H1 (cell line): Measurements from ENCODE around the gene ATAD3B. TPM values are rescaled to one million over a fixed set of nuclear protein-coding genes. Genes with fewer than 3 reads are reported as not detected.

Source experiments
- CTCF ChIA-PET: fragments of 300-600 bp; sonication (Branson Sonifier 250); formaldehyde crosslinking; loops from one replicate; lab custom pipeline; 2021; ENCODE audit not compliant: partially characterized antibody; lab: Charles Lee
- POLR2A ChIA-PET: fragments of 300-600 bp; sonication (Branson Sonifier 250); formaldehyde crosslinking; loops from one replicate; lab custom pipeline; 2021; ENCODE audit warnings: inconsistent platforms; ENCODE audit not compliant: partially characterized antibody; lab: Charles Lee
- DNase-seq, 2 experiments: peaks; one replicate each; pipeline versions ENCODE4 v3.0.0 to v3.0.0-alpha.2; 2010 to 2022; ENCODE audit warnings: low spot score in 2 of 2, low read depth in 1 of 2, mixed read lengths in 1 of 2
- FAIRE-seq: peaks from 2 replicates; lab custom pipeline; 2011; peaks lifted over from hg19 to GRCh38; lab: Jason Lieb, UNC
- H2AFZ ChIP-seq: 2 replicates; pipeline ENCODE4 v1.8.1; 2012; ENCODE audit warnings: low read length, inconsistent platforms
- H2AK5ac ChIP-seq: 2 replicates; pipeline ENCODE4 v1.6.1; 2013; ENCODE audit warnings: low read depth, low read length
- H2BK120ac ChIP-seq: replicated peaks from 2 replicates; pipeline ENCODE3; 2013; ENCODE audit warnings: low read depth, low read length, inconsistent platforms
- H2BK12ac ChIP-seq: 2 replicates; pipeline ENCODE4 v1.6.1; 2013; ENCODE audit warnings: low read depth, low read length
- H2BK15ac ChIP-seq: 2 replicates; pipeline ENCODE4 v1.6.1; 2013; ENCODE audit warnings: low read length
- H2BK20ac ChIP-seq: 2 replicates; pipeline ENCODE4 v1.6.1; 2013; ENCODE audit warnings: low read length
- H2BK5ac ChIP-seq: 2 replicates; pipeline ENCODE4 v1.6.1; 2013; ENCODE audit warnings: low read depth, low read length
- H3K14ac ChIP-seq: 2 replicates; pipeline ENCODE4 v1.6.1; 2013; ENCODE audit warnings: inconsistent platforms; ENCODE audit not compliant: insufficient read length
- H3K18ac ChIP-seq: 2 replicates; pipeline ENCODE4 v1.6.1; 2013; ENCODE audit warnings: low read length; ENCODE audit errors: extremely low read depth
- H3K23ac ChIP-seq: 2 replicates; pipeline ENCODE4 v1.6.1; 2013; ENCODE audit warnings: inconsistent platforms; ENCODE audit not compliant: insufficient read length
- H3K23me2 ChIP-seq: 2 replicates; pipeline ENCODE4 v1.6.1; 2013; ENCODE audit warnings: low read depth, low read length
- H3K27ac ChIP-seq: 2 replicates; pipeline ENCODE4 v1.6.1; 2011; ENCODE audit warnings: low read depth, low read length, inconsistent platforms
- H3K27me3 ChIP-seq, 4 experiments: replicated peaks in 1 of 4; 1 replicate in 1 of 4; 2 replicates in 3 of 4; pipeline versions ENCODE4 v1.6.1 to v1.8.1; 2011 to 2013; ENCODE audit warnings: low read length in 3 of 4, mild to moderate bottlenecking in 3 of 4, inconsistent platforms in 2 of 4, mixed read lengths in 2 of 4, moderate library complexity in 1 of 4; ENCODE audit not compliant: control insufficient read depth in 3 of 4, insufficient read depth in 3 of 4; ENCODE audit errors: extremely low read depth in 1 of 4
- H3K36me3 ChIP-seq, 4 experiments: 2 replicates each; pipeline versions ENCODE4 v1.6.1 to v1.8.1; 2011 to 2013; ENCODE audit warnings: mild to moderate bottlenecking in 4 of 4, low read length in 3 of 4, moderate library complexity in 2 of 4, control low read depth in 1 of 4, inconsistent platforms in 1 of 4; ENCODE audit not compliant: insufficient read depth in 4 of 4, control insufficient read depth in 2 of 4
- H3K4ac ChIP-seq: replicated peaks from 2 replicates; pipeline ENCODE3; 2013; ENCODE audit warnings: low read length, low read depth, mixed read lengths, inconsistent platforms; ENCODE audit not compliant: insufficient read length
- H3K4me1 ChIP-seq, 4 experiments: replicated peaks in 1 of 4; 1 replicate in 1 of 4; 2 replicates in 3 of 4; pipeline versions ENCODE4 v1.6.1 to v1.8.1; 2011 to 2013; ENCODE audit warnings: low read length in 3 of 4, inconsistent platforms in 2 of 4, mixed read lengths in 1 of 4; ENCODE audit not compliant: insufficient read depth in 4 of 4, control insufficient read depth in 3 of 4
- H3K4me2 ChIP-seq, 2 experiments: 2 replicates each; pipeline versions ENCODE4 v1.6.1 to v1.8.1; 2011 to 2013; ENCODE audit warnings: low read depth in 2 of 2, low read length in 2 of 2, control low read depth in 1 of 2, inconsistent platforms in 1 of 2, mild to moderate bottlenecking in 1 of 2; ENCODE audit not compliant: insufficient read depth in 1 of 2
- H3K4me3 ChIP-seq, 4 experiments: fragments of 200-600, 300-600 bp in 1 of 4; sonication (generic), shearing (Covaris generic), sonication (Bioruptor Twin) in 1 of 4; 2 replicates each; pipeline versions ENCODE4 v1.5.1 to v1.8.1; 2011 to 2016; ENCODE audit warnings: low read length in 4 of 4, low read depth in 3 of 4, control low read depth in 2 of 4, inconsistent platforms in 2 of 4, mild to moderate bottlenecking in 2 of 4, mixed read lengths in 1 of 4, moderate library complexity in 1 of 4; ENCODE audit not compliant: insufficient read depth in 2 of 4; ENCODE audit errors: extremely low read depth in 1 of 4
- H3K56ac ChIP-seq: replicated peaks from 2 replicates; pipeline ENCODE3; 2013; ENCODE audit warnings: low read depth, mild to moderate bottlenecking, mixed read lengths, low read length, inconsistent platforms; ENCODE audit not compliant: insufficient read length
- H3K79me1 ChIP-seq: 2 replicates; pipeline ENCODE4 v1.6.1; 2013; ENCODE audit warnings: low read depth, low read length, control low read depth
- H3K79me2 ChIP-seq, 2 experiments: 2 replicates each; pipeline versions ENCODE4 v1.6.1 to v1.8.1; 2012 to 2013; ENCODE audit warnings: low read length in 2 of 2, mild to moderate bottlenecking in 2 of 2, inconsistent platforms in 1 of 2; ENCODE audit not compliant: insufficient read depth in 2 of 2, control insufficient read depth in 1 of 2
- H3K9ac ChIP-seq, 4 experiments: replicated peaks in 1 of 4; 1 replicate in 1 of 4; 2 replicates in 3 of 4; pipeline versions ENCODE4 v1.6.1 to v1.8.1; 2011 to 2013; ENCODE audit warnings: low read depth in 3 of 4, low read length in 3 of 4, control low read depth in 2 of 4, mild to moderate bottlenecking in 2 of 4, moderate library complexity in 2 of 4, inconsistent platforms in 1 of 4; ENCODE audit errors: extremely low read depth in 1 of 4
- H3K9me3 ChIP-seq, 2 experiments: 2 replicates each; pipeline versions ENCODE4 v1.6.1 to v1.8.1; 2012 to 2013; ENCODE audit warnings: mild to moderate bottlenecking in 2 of 2, moderate library complexity in 2 of 2, control low read depth in 1 of 2, inconsistent platforms in 1 of 2, low read depth in 1 of 2, low read length in 1 of 2, mixed read lengths in 1 of 2; ENCODE audit not compliant: insufficient read depth in 2 of 2
- H4K20me1 ChIP-seq, 2 experiments: replicated peaks in 1 of 2; 2 replicates each; pipeline versions ENCODE3 to v1.8.1; 2011 to 2013; ENCODE audit warnings: inconsistent platforms in 2 of 2, low read length in 2 of 2, mild to moderate bottlenecking in 1 of 2; ENCODE audit not compliant: insufficient read depth in 2 of 2, control insufficient read depth in 1 of 2
- H4K5ac ChIP-seq: 2 replicates; pipeline ENCODE4 v1.6.1; 2013; ENCODE audit warnings: low read length, low read depth, mixed read lengths, inconsistent platforms; ENCODE audit not compliant: insufficient read length
- H4K8ac ChIP-seq: 2 replicates; pipeline ENCODE4 v1.8.0; 2013; ENCODE audit warnings: mild to moderate bottlenecking, moderate library complexity, low read length, inconsistent platforms; ENCODE audit not compliant: insufficient read depth; ENCODE audit errors: extremely low read depth
- H4K91ac ChIP-seq: replicated peaks from 2 replicates; pipeline ENCODE3; 2013; ENCODE audit warnings: low read length, mixed read lengths, inconsistent platforms; ENCODE audit not compliant: insufficient read length
- BRCA1 ChIP-seq: IDR thresholded peaks from 2 replicates; pipeline ENCODE4 v1.6.1; 2012; ENCODE audit warnings: low read depth, low read length, improper control_type of control experiment
- CHD2 ChIP-seq: IDR thresholded peaks from 2 replicates; pipeline ENCODE4 v1.6.1; 2012; ENCODE audit warnings: low read length, improper control_type of control experiment
- EZH2 ChIP-seq: fragments of 200-600 bp; sonication (generic); IDR thresholded peaks from 2 replicates; pipeline ENCODE4 v1.7.1; 2012; ENCODE audit warnings: low read depth, mild to moderate bottlenecking, moderate library complexity, low read length, inconsistent platforms; ENCODE audit not compliant: severe bottlenecking
- GTF2F1 ChIP-seq: IDR thresholded peaks from 2 replicates; pipeline ENCODE4 v1.6.1; 2012; ENCODE audit warnings: low read depth, low read length, improper control_type of control experiment, borderline replicate concordance
- HDAC6 ChIP-seq: IDR thresholded peaks from one replicate; pipeline ENCODE4 v1.7.1; 2012; ENCODE audit warnings: low read depth, mild to moderate bottlenecking, inconsistent platforms, low read length, moderate library complexity
- NRF1 ChIP-seq: IDR thresholded peaks from 2 replicates; pipeline ENCODE4 v1.6.1; 2011; ENCODE audit warnings: mild to moderate bottlenecking, low read depth, low read length, improper control_type of control experiment
- POLR2A ChIP-seq, 2 experiments: IDR thresholded peaks; 1 replicate in 1 of 2; 2 replicates in 1 of 2; pipeline ENCODE4 v1.6.1; 2011; ENCODE audit warnings: low read depth in 2 of 2, low read length in 2 of 2, mild to moderate bottlenecking in 2 of 2; ENCODE audit errors: control extremely low read depth in 1 of 2
- SIN3A ChIP-seq, 2 experiments: IDR thresholded peaks in 1 of 2; conservative IDR thresholded peaks in 1 of 2; 2 replicates each; pipeline ENCODE4 v1.6.1; 2011 to 2012; ENCODE audit warnings: low read length in 2 of 2, improper control_type of control experiment in 1 of 2, low read depth in 1 of 2, mild to moderate bottlenecking in 1 of 2
- ZNF274 ChIP-seq: IDR thresholded peaks from 2 replicates; pipeline ENCODE4 v1.7.0; 2012; ENCODE audit warnings: low read length, borderline replicate concordance; ENCODE audit errors: extremely low read depth
- WGBS, 2 experiments: shearing (Covaris generic) in 1 of 2; methylation state at CpG; one replicate each; pipeline versions ENCODE4 v1.1.6 to v1.1.7; 2013 to 2015; ENCODE audit warnings: low lambda C conversion rate in 2 of 2, mixed read lengths in 2 of 2, inconsistent platforms in 1 of 2, low coverage in 1 of 2, missing lambda C conversion rate in 1 of 2; ENCODE audit not compliant: insufficient replicate concordance in 2 of 2, insufficient coverage in 1 of 2, insufficient read length in 1 of 2; ENCODE audit errors: extremely low coverage in 1 of 2, missing lambda C conversion rate in 1 of 2; 5-methylcytosine and 5-hydroxymethylcytosine counted together
- polyA plus RNA-seq, 7 experiments: library from polyadenylated mRNA; depleted of rRNA in 3 of 7; stranded (reverse) in 5 of 7; unstranded in 2 of 7; fragments of >200 nt in 5 of 7; fragments of 200-250 nt in 2 of 7; gene quantifications; 1 replicate in 5 of 7; 2 replicates in 1 of 7; 4 replicates in 1 of 7; pipeline versions ENCODE4 v1.2.1 to v1.2.3, GENCODE V29; 2011 to 2013; ENCODE audit warnings: missing spikeins in 2 of 7, mixed read lengths in 2 of 7
- total RNA-seq: library from RNA; stranded (reverse); fragmentation: NEBNext Ultra II Directional; extraction: Animal tissue kit (Norgen Biotek cat#: 25700); gene quantifications from 2 replicates; pipeline ENCODE4 v1.2.1, GENCODE V29; 2021
- TF ChIP-seq, protein P1 (sequence below): IDR thresholded peaks from 2 replicates; pipeline ENCODE4 v1.6.1; 2012; ENCODE audit warnings: inconsistent platforms

ATAD3B gene
- total and polyA plus RNA-seq, 2 of the 8 experiments (the other 6 are each of a cell fraction or from before 2014, with no cell fraction given), result 31.3 to 63.0 TPM

DNA sequence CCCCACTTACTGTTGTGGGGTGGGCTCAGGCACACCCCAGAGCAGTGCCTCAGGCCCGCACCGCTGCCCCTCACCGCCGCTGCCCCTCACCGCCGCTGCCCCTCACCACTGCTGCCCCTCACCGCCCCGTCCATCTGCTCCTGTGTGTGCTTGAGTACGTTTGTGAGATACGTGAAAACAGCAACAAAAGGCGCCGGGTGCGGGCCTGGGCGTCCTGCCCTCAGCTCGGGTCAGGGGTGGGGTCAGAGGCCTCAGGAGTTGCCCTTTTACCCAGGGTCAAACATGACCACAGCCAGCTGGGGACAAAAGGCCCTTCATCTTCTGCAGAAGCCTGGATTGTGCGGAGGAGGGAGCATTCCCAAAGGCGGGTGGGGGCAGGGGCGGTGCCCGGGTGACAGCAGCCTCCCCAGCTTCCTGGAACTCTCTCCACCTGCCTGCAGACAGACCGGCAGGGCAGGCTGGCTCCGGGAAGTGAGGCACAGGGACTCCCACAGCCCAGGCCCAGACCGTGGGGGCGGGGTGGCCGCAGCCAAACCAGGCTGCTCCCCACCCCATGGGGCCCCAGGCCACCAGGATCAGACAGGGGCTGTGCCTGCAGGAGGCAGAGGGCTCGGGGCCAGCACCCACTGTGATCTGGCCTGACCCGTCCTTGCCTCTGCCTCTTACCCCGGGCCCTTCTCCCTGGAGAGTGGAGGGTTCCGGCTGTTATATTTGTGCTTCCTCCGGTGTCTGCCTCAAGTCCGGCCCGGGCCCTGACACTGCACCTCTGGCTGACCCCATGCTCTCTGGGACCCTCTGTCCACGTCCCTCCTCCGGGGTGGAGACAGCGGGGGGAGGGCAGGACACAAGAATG lies 38.4 kb upstream of the ATAD3B start:
- Histone ChIP-seq H2AFZ (no peak overlapping the region), H3K14ac (no peak overlapping the region), H4K20me1 (peaks cover 4 to 7% of the 10 kb centered on the region in 2 experiments), H2BK15ac (peak overlapping the region; percentile 92; the same call in 1 of the 2 replicates), H3K4me2 (peak overlapping the region; percentile 54 to 94), H3K4me3 (peak overlapping the region in 1 of 4 experiments; percentile 72; a peak in 3 of 8 replicates), H4K8ac (peak overlapping the region; percentile 57; the same call in 1 of the 2 replicates), H3K4ac (peak overlapping the region; percentile 100), H3K79me2 (peaks cover 0 to 8% of the 10 kb centered on the region in 2 experiments; a peak in 1 of 4 replicates), H2BK120ac (peak overlapping the region; percentile 92), H3K56ac (no peak overlapping the region), H3K23me2 (peaks cover 18% of the 10 kb centered on the region; the same call in 1 of the 2 replicates), H2BK5ac (peak overlapping the region; percentile 95; the same call in 1 of the 2 replicates), H3K79me1 (no peaks in the 10 kb centered on the region), H3K9ac (no peak overlapping the region; a peak in 3 of 7 replicates), H2AK5ac (peak overlapping the region; percentile 88; the same call in 1 of the 2 replicates), H2BK20ac (peak overlapping the region; percentile 90; the same call in 1 of the 2 replicates), H3K18ac (peak overlapping the region; percentile 85), H3K27ac (no peak overlapping the region), H3K36me3 (no peaks in the 10 kb centered on the region; a peak in 1 of 8 replicates), H2BK12ac (peak overlapping the region; percentile 96; the same call in 1 of the 2 replicates), H4K5ac (peak overlapping the region; percentile 75), H4K91ac (peak overlapping the region; percentile 98), H3K23ac (no peak overlapping the region), H3K4me1 (peaks cover 0 to 59% (median 42%) of the 10 kb centered on the region in 4 experiments; a peak in 6 of 7 replicates), H3K27me3 (peaks cover 0 to 3% (median 0%) of the 10 kb centered on the region in 4 experiments; a peak in 2 of 7 replicates), H3K9me3 (peaks cover 0 to 1% of the 10 kb centered on the region in 2 experiments; a peak in 1 of 4 replicates)
- POLR2A ChIA-PET, result interaction anchor here (1.2 to 22.9 kb wide), 13 partner anchors 8 to 80 kb away, joined by 3 to 515 read pairs (median 4); partner anchors contain the start of genes ANKRD65, ATAD3C, CCNL2 and MRPL20
- CTCF ChIA-PET, result interaction anchor here (0.8 to 2.1 kb wide), 13 partner anchors 9 to 118 kb away, joined by 3 to 9 read pairs (median 4); partner anchors contain the start of gene ANKRD65
- DNase-seq, result peak in 1 of 2 experiments; percentile 78
- 60% methylated on average over 30 of the region's 34 CpGs; no CpG with 5 or more reads in 1 of the 2 experiments for WGBS, 2 experiments
- no peak for FAIRE-seq
- TF ChIP-seq GTF2F1 (no peak), HDAC6 (no peak), BRCA1 (no peak), SIN3A (conservative IDR thresholded peaks at IDR 0.05 in 1 of 2, IDR thresholded peaks at IDR 0.05 in 1 of 2; ENCODE audit: low read depth in 1 of 2, low read length in 2 of 2) (0 out of 4 replicates have a peak, but pooled peaks of 1 of the 2 experiments have one; percentile 68), NRF1 (no peak), ZNF274 (no peak), EZH2 (peak; percentile 8), POLR2A (IDR thresholded peaks at IDR 0.05; ENCODE audit: control extremely low read depth in 1 of 2, low read depth in 2 of 2, low read length in 2 of 2) (peak in 1 of 2 experiments; percentile 13; a peak in 1 of 3 replicates), CHD2 (no peak)
- TF ChIP-seq, protein P1, sequence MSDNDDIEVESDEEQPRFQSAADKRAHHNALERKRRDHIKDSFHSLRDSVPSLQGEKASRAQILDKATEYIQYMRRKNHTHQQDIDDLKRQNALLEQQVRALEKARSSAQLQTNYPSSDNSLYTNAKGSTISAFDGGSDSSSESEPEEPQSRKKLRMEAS, result peak; percentile 36; the same call in 1 of the 2 replicates
